NCI-H82 treated with DMSO at 0.1 percent for 48 hours (cell line): ENCODE measurements around the gene PDE1C.

Experiments
- DNase-seq: peaks from one replicate; lab custom pipeline; 2025; ENCODE audit not compliant: unreplicated experiment; lab: John Stamatoyannopoulos, UW

The PDE1C gene

DNA sequence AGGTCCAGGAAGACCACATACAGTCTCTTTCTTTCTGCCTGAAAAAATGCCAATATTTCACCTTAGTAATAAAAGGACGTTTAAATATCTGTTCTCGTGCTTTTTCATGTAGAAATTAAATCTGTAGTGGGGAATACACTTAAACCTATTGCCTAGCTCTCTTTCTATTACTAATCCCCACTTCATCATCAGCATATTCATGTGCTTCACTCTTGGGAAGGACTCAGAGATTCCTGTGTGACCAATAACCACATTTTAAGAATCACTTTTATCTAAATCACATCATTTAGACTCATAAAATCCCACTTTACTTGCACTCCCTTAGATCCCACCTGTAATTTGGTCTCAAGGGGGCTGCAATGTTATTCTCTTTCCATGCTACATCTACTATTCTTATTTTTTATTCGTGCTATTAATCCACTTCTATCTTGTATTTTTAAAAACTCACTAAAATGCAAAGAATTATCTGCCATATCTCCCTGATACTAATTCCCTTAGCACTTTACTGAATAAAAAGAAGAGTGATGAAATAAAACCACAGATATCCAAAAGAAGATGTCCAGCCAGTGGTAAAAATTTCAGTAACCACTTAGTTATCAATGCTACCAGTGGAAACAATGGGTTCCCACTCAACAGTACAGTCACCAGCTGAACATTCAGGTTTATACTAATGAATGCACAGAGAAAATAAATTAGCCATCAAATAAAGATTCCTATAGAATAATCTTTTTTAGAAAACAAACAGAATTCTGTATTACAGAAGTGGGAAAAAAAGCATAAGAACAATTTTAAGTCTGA lies 281.1 kb downstream of the PDE1C start:
- no peak for DNase-seq

DNA sequence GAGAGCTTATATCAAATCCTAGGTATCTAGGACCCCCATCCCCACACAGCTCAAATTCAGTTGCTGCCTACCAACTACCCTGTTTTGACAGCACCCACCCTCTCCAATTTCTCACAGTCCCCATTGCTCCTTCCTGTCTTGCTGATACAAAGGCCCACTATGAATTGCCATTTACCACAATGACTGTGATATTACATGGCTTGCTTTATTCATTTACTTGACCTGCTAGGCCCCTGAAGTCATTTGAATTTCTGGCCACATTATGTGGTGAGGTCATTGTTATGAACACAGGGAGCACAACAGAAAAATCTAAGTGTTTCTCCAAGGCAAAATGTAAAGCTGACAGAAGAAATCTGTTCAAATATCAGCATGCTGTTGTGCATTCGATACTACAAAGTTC lies 281.8 kb downstream of the PDE1C start:
- DNase-seq = no peak

GRCh38 chr7:31786326-31786725 lies 283.9 kb downstream of the PDE1C start:
- no peak for DNase-seq

GRCh38 chr7:31785101-31785500 lies 285.1 kb downstream of the PDE1C start:
- DNase-seq = peak; percentile 17

DNA sequence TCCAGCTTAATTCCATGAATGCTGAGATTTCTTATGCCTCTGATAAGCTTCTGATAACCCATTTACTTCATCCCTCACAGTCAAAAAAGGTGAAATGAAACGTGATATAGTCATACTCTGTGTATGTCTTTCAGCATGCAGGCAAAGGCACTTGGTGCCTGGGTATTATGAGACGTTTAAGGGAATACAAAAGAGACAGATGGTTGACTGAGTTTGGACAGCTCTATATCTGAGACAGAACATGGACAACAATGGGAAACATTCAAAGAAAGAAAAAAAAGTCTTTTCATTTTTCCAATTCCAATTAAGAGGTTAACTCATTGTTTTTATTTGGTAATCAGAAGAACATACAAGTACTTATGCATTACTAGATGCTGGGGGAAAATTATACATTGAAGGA lies 287.0 kb downstream of the PDE1C start:
- peak; percentile 3 for DNase-seq

GRCh38 chr7:31782411-31782991 lies 287.7 kb downstream of the PDE1C start:
- DNase-seq = peak; percentile 61

- no peak for DNase-seq
Observed at GRCh38 chr7:31778296-31778695, 291.9 kb downstream of the PDE1C start.

DNA sequence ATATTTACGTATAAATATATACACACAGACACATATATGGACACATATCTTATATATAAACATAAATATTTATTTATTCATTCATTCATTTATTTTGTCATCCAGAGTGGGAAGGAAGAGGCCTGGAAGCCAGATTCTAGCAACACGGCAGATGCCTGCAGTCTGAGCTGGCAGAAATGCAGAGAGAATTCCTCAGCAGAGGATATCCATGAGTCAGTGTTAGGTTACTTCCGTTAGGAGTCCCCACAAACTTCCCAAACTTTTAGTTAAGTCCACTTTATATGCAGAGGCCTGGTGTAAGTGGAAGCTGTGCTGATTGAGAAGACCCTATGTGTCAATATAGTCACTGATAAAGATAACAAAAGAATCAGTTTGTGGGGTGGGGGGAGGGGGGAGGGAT lies 293.6 kb downstream of the PDE1C start:
- no peak for DNase-seq

DNA sequence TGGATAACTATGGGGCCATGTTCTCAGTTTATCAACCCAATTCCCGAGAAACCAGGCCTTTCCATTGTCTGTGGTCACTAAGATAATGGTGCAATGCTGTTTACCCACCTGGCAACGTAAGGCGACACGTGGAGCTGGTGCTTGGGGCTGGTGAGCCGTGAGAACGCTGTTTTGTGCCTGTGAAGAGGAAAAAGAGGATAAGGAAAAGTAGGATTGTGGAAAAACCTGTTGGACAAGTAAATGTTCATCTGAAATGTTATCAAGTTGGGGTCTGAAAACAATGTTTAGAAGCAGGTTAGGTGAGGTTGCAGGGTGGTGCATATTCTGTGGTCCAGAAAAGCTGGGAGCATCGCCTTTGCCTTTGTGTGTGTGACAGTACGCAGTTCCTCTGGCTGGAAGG lies 294.7 kb downstream of the PDE1C start:
- DNase-seq = no peak

- DNase-seq = no peak
Observed at GRCh38 chr7:31772211-31772610, 298.0 kb downstream of the PDE1C start.

- peak; percentile 33 for DNase-seq
Observed at GRCh38 chr7:31767686-31768358, 302.4 kb downstream of the PDE1C start.

GRCh38 chr7:31764462-31764861 lies 305.7 kb downstream of the PDE1C start:
- DNase-seq = no peak

DNA sequence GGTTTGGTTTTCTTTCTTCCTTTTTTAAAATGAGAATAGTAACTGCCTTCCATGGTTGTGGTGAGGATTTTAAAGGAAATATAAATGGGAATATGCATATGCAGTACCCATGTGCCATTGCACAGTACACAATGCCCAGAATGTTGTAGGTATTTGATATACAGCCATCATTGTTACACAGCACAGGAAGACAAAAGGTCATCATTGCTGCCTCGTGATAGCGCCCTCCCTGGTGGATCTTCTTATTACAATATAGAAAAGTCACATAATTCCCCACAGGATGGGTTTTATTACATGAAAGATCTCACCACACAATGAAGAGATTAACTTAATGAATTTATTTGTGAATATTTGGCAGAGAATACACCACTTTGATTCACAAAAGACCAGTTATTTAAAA lies 306.7 kb downstream of the PDE1C start:
- DNase-seq = no peak

DNA sequence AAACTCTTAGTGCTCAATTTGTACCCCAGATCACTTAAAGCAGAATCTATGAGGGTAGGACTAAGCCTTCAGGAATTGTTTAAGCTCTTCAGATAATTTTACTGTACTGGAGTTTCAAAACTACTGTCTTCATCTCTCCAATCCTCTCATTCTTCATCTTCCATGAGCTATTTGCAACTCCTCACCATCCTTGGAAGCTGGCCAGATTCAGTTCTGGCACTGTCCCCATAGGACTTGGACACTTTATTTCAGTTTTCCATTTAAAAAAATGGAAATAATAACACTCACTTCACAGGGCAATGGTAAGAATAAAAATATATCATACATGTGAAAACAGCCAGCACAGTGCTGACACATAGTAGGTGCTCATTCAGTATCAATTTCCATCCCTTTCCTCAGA lies 308.6 kb downstream of the PDE1C start:
- no peak for DNase-seq

- no peak for DNase-seq
Observed at GRCh38 chr7:31758755-31759154, 311.5 kb downstream of the PDE1C start.

- DNase-seq = no peak
Observed at GRCh38 chr7:31751726-31752125, 318.5 kb downstream of the PDE1C start.

GRCh38 chr7:31748084-31748483 lies 322.1 kb downstream of the PDE1C start:
- no peak for DNase-seq

- no peak for DNase-seq
Observed at GRCh38 chr7:31747553-31747952, 322.7 kb downstream of the PDE1C start.

- peak; percentile 53 for DNase-seq
Observed at GRCh38 chr7:31744294-31744874, 325.8 kb downstream of the PDE1C start.

DNA sequence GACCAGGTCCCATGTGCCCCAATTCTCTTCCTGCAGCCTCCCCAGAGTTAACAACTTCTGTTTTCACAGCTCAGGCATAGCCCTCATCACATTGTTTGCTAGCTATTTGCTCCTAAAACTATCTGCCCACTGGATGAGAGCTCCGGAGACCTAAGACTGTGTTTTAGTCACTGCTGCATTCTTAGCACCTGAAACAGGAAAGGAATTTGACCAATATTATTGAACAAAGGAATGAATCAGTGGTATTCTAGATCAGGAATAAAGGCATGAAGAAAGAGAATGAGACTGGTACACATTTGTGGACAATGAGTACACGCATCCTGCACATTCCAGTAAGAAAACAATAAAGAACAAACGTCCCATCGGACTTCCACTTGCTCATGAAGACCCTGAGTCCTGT lies 328.4 kb downstream of the PDE1C start:
- no peak for DNase-seq

DNA sequence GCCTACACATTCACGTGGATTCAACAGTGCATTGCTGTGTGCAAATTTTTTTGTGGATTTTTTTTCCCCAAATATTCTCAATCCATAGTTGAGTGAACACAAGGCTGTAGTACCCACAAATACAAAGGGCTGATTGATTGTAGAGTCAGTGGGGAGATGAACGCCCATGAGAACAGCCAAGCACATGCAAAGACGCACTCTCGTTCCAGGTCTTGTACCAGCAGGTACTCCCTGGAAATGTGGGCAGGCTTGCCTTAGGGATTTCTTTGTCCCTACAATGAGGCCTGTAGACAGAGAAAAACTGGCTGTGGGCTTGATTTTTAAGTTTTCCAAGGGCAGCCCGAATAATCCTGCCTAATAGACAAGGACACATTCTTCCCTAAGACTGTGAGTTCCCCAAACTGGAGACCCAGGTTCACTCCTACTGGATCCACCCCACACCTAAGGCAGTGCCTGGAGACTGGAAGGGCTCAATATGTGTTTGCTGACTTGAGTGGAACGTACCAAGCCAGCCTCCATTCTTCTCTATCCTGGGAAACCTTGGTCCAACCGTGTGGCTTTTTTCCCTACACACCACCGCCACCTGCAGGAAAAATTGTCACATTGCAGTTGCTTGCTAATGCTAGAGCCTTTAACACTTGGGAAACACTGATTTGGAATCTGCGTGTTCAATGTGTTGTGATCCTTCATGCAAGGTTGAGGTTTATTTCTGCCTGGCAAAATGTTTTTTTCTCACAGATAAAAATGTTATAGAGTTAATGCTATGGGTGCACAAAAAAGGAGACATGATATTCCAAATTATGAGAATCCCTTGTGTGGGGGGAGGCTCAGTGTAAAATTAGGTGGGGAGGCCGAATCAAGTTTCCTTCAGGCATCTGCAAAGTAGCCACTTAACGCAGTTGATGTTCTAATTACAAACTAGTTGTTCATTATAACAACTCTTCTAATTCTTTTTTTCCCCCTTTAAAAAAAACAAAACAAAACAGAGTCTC lies 333.9 kb downstream of the PDE1C start:
- DNase-seq = peak; percentile 69
